Stimulated activated CD8-positive, alpha-beta memory T cell treated with anti-CD3 and anti-CD28 coated beads, Interleukin-4, amount 100 ng/mL, for 48 hours (primary cell): Measurements from ENCODE around the gene DYNLT1.

Experiments
- DNase-seq: peaks from one replicate; pipeline ENCODE4 v3.0.0-alpha.2; 2020

Gene DYNLT1

DNA sequence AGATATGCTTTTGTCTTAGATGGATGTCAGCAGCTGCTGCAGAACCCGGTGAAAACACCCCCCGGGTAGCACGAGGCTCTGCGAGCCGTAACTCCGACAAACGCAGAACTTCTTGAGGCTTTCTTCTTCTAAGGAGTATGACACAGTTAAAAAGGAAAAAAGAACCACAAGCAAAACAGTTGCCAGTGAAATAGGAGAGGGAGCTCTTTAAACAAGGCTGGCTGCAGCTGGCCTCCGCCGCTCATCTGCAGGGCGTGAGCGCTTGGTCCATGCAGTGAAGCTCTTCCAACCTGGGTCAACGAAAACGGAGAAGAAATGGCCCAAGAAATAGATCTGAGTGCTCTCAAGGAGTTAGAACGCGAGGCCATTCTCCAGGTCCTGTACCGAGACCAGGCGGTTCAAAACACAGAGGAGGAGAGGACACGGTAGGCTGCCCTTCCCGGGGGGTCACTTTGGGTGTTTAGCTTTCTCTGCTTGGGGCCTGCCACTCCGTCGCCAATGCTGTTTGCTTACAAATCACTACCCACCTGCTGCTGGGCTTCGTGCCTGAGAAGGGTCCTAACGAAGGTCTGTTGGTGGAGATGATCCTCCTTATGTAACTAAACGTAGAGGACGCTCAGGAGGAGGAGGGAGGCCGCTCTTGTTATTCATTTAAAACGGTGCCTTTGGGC is 18.5 kb upstream of the DYNLT1 start:
- DNase-seq: peak; percentile 19

DNA sequence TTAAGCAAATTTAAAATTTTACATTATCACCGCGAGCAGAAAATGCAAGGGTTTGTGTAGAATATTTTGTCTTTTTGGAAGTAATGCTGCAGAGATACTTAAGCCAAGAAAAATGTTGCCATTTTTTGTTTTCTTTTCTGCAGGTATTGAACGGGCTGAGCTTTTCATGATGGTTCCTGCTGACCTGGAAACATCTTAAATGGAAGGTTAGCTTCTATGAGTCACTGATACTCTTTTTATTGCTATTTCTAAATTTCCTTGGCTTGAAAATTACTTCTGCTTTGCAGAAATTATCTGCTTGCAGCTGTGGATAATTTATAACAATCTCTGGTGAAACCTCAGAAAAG is 18.0 kb upstream of the DYNLT1 start:
- no peak for DNase-seq

DNA sequence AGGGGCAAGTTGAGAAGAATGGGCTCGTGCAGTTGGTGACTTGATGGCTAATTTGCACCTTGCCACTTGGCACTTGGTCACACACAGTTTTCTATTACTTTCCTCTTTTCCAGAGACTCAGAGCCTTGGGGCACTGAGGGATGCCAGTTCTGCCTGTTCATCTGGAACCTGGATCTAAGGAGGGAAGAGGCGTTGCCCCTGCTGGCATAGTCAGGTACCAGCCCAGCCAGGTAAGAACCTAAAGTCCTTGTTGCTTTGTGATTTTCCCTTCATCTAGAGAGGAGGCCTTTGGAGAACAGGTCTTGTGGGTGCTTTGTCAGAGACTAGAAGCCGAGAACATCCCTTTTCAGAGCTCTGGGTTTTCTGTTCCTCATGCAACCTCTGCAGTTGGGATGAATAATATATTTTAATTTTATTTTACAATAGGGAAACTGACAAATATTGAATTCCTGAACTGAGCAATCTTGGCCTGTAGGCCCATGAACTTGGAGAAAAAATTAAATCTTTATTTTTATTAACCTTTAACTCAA is 16.7 kb upstream of the DYNLT1 start:
- peak; percentile 23 for DNase-seq

DNA sequence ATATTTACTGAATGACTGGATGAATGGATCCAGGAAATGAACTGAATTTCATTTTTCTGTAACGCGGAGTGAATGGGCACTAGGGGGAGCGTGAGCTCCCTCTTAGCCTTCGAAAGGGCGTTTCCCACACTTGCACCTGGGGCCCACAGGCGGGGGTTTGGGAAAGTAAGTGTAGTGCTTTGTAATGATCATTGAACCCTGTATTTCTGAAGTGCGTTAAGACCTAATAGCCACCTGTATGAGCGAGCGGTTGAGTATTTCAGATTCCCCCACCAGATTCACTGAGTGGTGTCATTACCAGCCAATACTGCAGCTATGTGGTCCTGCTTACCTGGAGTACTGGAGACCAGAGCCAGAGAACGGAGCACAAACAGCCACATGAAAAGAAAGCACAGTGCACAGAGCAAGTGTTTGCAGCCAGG is 15.8 kb upstream of the DYNLT1 start:
- DNase-seq: peak; percentile 45

DNA sequence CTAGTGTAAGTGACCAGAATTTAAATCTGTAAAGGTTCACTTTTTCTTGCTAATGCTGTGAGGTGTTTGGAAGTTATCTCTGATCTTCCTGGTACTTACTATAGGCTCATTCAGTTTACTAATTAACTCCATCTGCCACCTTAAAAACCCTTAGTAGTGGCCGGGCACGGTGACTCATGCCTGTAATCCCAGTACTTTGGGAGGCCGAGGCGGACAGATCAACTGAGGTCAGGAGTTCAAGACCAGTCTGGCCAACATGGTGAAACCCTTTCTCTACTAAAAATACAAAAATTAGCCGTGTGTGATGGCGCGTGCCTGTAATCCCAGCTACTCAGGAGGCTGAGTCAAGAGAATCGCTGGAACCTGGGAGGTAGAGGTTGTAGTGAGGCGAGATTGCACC is 12.4 kb upstream of the DYNLT1 start:
- peak; percentile 25 for DNase-seq

DNA sequence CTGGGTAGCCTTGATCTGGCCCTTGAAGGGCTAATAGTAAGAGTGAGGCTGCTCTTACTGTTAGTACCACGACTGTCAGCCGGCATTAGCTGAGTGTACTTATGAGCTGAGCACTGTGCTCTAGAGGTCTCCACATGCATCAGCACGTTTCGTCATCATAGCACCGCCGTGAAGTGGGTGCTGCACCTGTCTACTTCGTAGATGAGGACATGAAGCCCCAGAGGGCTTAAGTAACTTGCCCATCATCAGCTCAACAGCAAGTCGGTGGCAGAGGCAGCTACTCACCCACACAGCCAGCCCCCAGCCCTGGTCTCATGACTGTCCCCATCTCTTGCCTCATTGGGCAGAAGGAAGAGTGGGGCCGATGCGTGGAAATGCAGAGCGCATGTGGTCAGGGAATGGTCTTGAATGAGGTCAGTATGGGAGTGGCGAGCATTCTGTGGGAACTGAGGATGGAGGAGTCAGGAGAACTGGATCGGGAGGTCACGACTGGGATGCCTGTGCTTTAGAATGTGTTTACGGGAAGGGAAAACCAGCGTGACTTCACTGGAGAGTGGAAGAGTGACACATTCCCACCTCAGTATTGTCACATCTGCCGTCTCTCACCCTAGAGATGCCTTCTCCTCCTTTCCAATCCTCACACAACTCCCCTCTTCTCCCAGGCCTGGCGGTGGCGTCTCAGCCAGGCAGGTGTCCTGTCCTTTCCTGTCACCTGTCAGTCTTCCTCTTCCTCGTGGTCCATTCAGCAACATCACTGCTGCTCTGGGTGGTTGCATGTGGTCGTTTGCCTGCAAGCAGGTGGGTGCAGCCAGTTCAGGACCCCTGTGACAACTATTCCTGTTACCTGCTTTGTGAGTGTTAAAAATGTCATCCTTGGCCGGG is 11.3 kb upstream of the DYNLT1 start:
- DNase-seq: peak; percentile 28

DNA sequence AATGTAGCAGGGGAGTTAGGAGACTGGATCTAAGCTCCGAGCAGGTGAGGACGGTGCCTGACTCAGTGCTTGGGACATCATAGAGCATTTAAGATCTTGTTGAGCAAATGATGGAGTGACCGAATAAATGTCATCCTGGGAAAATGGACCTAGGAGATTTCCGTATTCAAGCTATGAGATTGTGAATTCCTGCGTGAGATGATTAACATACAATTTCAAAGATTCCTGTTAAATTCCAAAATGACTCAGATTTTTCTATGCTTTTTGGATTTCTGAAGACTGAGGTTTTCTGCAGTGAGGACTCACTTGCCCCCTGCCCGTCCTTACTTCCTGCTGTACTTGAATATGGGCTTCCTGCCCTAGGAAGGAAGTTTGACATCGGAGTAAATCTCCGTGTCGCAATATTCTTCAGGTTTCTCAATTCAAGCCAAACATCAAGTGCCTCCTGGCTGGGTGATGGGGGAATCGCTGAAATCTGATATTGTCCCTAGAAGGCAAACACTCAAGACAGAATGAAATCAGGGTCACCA is 10.5 kb upstream of the DYNLT1 start:
- DNase-seq: peak; percentile 24

DNA sequence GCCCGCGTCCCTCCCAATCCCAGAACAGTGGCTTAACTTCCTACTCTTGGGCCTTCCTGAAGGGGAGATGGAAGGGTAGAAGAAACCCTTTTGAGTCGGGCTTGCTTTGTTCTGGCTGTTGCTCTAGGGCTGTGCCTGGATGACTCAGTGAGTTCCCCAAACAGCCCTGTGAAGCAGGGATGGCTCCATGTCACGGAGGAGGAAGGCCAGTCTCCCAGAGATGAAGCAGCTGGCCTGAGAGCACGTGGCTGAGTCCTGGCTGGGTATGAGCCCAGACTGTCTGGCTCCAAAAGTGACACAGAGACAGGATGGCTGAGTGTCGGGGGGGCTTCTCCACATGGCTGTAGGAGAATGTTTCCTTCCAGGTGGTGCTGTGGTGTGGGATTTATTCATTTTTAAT is 10.0 kb upstream of the DYNLT1 start:
- DNase-seq: peak; percentile 36

DNA sequence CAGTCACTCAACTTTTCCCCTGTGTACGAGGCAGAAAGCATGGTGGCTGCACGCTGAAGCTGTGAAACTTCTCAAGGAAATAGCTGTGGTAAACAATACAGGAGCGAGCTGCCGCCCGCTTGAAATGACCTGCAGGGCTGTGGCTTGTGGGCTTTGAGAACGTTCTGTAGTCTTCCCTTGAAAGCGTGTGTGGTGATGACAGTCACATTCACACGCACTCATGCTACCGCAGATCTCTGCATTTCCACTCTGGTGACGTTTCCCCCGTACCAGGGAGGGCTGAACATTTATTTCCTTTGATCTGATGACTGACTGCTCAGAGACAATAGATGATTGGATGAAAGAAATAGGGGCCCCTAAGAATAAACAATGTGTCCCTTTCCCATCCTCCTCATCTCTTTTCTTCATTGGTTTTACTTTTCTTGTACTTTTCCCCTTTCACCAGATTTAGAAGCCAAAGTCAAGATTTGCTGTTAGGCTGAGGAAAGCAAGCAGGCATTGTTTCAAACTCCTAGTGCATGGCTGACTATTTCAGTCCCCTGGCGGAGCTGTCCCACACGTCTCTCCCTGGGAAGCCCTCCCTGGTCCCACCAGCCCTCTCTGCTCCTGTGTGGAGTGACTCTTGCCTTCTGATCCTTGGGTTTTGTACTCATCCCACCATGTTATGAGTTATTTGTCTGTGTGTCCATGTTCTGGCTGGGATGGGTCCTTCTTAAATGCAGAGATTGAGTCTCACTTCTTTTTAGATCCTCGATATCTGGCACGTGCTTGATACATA is 9.2 kb upstream of the DYNLT1 start:
- peak; percentile 88 for DNase-seq

DNA sequence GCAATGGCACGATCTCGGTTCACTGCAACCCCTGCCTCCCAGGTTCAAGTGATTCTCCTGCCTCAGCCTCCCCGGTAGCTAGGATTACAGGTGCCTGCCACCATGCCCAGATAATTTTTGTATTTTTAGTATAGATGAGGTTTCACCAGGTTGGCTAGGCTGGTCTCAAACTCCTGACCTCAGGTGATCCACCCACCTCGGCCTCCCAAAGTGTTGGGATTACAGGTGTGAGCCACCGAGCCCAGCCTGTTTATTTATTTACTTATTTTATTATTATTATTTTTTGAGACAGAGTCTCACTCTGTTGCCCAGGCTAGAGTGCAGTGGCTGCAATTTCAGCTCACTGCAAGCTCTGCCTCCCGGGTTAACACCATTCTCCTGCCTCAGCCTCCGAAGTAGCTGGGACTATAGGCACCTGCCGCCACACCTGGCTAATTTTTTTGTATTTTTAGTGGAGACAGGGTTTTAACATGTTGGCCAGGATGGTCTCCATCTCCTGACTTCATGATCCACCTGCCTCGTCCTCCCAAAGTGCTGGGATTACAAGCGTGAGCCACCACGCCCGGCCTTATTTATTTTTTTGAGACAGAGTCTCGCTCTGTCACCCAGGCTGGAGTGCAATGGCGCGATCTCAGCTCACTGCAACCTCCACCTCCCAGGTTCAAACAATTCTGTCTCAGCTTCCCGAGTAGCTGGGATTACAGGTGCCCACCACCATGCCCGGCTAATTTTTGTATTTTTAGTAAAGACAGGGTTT is 7.6 kb upstream of the DYNLT1 start:
- peak; percentile 25 for DNase-seq

DNA sequence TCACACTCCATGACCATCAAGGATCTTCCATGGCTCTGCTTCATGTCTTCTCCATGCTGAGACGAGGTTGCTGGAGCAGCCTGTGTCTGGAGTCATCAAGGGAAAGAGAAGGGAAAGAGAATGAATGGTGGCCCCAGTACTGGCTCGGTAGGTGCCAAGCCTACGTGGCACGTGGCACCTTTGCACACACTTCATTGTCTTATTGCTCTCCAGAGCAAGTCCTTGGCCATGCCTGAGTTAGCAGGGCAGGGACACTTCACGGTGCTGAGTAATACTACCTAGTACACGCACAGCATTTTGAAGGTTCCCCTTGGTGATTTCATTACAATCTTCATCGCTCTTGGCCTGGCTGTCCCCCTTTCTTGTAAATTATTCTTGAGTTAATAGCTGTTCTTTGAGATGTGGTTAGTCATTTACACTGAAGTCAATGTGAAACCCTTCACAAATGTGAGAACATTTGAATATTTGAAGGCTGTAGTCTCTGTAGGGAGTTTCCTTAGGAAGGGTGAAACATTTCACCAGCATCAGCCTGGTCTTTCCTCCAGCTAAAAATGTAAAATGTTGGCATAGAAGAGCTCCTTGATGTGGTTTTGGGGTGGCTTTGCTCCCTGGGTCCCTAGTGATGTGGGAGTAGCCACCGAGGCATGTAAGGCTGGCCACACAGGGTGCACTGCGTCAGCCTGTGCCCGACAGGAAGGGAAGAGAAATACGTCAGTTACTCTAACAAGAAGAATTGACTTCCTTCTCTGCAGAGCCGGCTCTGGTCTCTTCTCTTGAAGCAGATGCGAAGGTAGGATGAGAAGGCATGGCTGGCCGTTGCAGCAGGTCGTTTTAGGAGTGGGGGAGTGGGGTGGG is 5.0 kb upstream of the DYNLT1 start, which contains the start of gene SYTL3:
Gene SYTL3, plus strand, starts transcription at position 766 of the 855 bp plus-strand sequence. CDS start 13,215 bp downstream, outside the sequence.
- DNase-seq: peak; percentile 88

DNA sequence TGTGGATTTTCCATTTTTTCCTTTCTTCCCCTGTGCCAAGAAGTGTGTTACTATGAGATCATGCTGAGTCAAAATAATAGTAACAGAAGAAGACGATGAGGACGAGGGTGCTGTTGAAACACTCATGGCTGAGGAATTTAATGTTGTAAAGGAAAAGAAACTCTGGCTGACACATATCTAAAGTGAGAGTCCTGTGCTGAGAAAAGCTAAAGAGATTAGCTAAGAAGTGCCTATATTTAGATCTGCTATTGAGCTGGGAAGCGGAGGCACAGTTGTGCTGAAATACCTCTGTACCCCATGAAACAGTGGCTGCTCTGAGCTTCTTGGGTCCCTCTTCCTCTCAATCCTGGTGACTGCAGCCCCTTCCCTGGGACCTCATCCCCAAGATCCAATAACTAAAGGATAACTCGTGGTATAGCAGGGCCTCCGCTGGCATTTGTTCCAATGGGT is 4.2 kb upstream of the DYNLT1 start:
- DNase-seq: peak; percentile 48

DNA sequence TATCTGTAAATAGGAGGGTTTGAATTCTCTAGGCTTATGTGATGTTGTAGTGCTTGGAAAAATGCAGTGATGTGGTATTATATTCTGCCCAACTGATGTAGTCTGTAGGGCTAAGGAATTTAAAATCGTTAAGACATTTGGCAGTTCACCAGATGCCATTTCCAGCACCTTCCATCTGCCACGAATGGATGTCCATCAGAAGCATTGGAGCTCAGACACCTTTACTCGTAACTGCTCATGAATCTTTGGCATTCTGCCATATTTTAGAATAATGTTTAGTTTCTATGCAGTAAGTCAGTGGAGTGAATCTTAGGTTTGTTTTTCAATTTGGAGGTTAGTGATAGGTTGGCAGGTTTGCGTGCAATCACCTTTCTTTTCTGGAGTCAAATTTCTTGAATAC is 3.0 kb upstream of the DYNLT1 start:
- DNase-seq: peak; percentile 16

DNA sequence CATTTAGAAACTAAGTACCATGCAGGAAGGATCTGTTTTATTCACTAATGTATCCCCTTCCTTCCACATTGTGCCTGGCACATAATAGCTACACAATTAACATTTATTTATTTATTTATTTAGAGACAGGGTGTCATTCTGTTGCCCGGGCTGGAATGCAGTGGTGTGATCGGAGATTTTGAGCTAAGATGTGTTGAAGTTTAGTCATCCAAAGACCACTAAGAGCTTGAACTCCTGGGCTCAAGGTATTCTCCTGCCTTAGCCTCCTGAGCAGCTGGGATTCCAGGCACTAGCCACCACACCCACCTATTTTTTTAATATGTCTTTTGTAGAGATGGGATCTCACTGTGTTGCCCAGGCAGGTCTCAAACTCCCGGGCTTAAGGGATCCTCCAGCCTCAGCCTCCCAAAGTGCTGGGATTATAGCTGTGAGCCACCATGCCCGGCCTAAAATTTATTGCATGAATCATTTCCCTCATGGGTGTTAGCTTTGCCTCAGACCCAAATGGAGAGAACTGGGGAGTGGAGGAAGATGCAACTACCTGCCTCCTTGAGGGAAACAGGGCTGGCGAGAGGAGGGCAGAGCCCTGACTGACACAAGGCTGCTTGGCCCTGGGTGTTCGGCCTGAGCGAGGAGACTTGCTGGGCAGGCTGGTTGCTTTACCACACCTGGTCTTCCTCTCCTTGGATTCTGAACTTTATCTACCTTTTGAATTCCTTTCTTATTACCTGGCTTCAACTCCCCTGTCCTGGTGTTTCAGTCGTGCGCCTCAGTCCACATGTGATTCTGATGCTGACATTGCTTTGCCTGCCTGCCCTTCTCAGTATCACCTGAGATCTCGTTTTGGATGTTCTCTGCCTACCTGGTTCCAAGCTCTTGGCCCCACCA is 1.7 kb upstream of the DYNLT1 start:
- peak; percentile 34 for DNase-seq

DNA sequence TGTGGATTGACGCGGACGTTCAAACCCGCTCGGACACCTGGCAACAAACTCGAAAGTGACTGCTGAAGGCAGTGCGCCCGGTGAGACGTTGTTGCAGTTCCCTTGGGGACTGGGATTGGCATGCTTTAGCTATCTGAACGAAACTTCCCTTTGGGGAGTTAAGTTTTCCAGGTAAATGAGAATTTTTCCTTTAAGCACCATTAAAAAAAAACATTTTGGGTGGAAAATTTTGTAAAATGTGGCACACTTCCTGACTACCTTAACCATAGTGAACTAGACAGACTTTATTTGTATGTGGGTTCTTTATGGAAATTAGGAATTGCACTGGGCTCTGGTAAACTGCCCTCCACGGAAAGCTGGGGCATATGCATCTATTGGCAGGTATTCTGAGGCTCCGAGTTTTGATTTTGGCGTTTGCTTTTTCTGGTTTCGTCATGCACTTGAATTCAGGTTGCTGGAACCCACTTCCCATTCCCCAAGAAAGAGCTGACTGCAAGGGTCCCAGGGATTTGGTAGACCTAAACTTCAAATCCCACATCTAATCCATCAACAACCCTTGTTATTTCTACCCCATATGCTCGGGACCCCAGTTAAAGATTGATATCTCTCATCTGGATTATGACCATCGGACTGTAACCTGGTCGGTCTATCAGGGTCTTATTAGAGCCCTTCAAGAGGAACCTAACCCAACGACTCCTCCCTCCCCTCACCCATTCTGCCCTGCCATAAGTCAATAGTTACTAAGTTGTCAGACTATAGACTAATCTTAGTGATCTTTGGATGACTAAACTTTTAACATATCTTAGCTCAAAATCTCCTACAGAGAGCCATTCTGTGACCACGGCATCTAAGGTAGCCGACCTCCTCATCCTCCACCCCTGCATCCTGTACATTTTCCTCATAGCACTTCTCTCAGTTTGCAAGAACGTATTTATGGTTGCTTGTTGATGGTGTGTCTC is 800 bp upstream of the DYNLT1 start:
- peak; percentile 51 for DNase-seq

DNA sequence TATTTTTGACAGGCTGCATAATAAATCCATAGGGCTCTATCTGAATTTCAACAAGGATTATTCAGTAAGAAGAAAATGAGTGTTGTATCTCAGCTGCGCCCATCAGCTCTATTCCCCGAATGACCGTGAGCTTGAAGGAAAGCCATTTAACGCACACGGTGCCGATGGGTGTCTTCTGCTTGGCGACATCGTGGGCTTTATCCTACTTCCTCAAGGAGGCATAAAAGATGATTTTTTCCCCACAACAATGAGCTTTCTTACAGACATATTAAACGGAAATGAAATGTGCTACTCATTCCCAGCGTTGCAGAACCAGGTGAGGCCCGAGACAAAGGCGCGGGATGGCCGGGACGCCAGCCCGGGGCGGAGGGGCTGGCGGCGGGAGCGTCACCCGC is 710 bp downstream of the DYNLT1 start:
- no peak for DNase-seq

DNA sequence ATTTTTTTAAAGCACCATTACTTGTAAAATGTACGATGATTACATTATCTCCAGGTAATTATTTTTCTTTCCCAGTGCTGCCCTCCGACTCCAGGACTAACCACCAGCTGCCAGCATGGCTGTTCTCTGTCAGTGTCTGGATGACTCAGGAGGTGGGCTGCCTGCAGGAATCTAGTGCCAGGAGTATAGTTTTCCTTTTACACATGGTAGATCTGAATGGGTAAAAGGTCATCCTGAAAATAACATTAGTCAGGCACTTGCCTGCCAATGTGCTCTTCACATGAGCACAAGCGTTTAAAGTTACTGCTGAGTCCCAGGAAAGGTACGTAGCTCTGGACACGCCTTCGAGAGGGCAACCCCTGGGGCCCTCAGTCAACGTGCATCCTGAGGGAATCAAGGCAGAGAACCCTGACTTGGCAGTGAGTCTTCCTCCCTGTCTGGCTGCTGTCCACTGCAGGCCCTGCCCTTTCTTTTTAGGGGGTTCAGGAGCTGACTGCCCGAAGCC is 2.4 kb downstream of the DYNLT1 start:
- peak; percentile 29 for DNase-seq

DNA sequence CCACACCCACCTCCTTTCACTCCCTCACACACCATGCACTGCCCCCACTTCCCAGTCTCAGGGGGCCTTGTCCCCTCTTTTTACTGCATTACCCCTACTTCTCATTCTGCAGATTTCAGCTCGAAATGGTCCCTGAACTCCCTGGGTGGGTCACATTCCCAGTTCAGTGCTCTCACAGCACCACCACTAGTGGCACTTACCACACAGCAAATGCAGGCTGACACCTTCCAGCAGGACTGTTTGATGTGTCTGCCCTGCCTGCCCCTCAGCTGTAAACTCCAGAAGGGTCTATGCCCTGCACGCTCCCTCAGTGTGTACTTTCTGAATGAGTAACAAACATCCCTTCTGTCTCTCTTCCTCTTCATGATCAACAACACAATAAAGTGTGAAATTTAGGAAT is 4.0 kb downstream of the DYNLT1 start:
- DNase-seq: peak; percentile 32

DNA sequence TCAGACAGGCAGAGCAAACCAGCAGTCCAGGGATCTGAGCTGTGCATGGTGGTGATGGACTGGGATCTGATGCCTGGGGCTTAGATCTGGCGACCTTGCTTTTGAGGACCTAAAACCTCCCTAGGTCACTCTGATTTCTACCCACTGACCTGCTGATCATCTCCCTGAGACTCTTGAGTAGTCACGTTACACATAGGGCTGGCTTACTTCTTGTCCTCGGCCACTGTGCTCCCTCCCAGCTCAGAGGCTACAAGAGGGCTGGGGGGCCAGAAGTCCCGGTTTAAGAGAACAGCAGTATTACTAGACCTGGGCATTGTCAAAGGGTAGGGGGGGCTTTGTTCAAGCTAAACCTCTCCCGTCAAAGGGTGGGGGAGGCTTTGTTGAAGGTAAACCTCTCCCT is 5.5 kb downstream of the DYNLT1 start:
- DNase-seq: peak; percentile 22
